Mesenchymal stem cell (in vitro differentiated cells and primary cell): ENCODE data around the gene NHSL1.

ENCODE experiments used
- DNase-seq: peaks from one replicate; pipeline ENCODE4 v3.0.0-alpha.2; 2013
- H2AFZ ChIP-seq: one replicate; pipeline ENCODE4 v1.6.1; 2013; ENCODE audit warnings: low read depth, mild to moderate bottlenecking, control low read depth, inconsistent platforms, low read length, moderate library complexity
- H2AK5ac ChIP-seq: 2 replicates; pipeline ENCODE4 v1.6.1; 2013; ENCODE audit warnings: low read length, moderate library complexity, mild to moderate bottlenecking, inconsistent platforms; ENCODE audit not compliant: severe bottlenecking
- H2BK120ac ChIP-seq: one replicate; pipeline ENCODE4 v1.6.1; 2013; ENCODE audit warnings: low read depth, mild to moderate bottlenecking, inconsistent platforms, low read length, moderate library complexity
- H2BK12ac ChIP-seq, 2 experiments: one replicate each; pipeline ENCODE4 v1.6.1; 2013; ENCODE audit warnings: inconsistent platforms in 2 of 2, low read length in 2 of 2, mild to moderate bottlenecking in 2 of 2, moderate library complexity in 2 of 2, control low read depth in 1 of 2
- H2BK15ac ChIP-seq: one replicate; pipeline ENCODE4 v1.6.1; 2013; ENCODE audit warnings: mild to moderate bottlenecking, low read depth, inconsistent platforms; ENCODE audit not compliant: poor library complexity, severe bottlenecking
- H2BK5ac ChIP-seq: 2 replicates; pipeline ENCODE4 v1.6.1; 2013; ENCODE audit warnings: low read depth, mild to moderate bottlenecking, low read length, control low read depth, inconsistent platforms; ENCODE audit not compliant: poor library complexity, severe bottlenecking
- H3K14ac ChIP-seq, 2 experiments: one replicate each; pipeline ENCODE4 v1.6.1; 2013; ENCODE audit warnings: inconsistent platforms in 2 of 2, low read length in 2 of 2, control low read depth in 1 of 2, mild to moderate bottlenecking in 1 of 2, moderate library complexity in 1 of 2
- H3K18ac ChIP-seq, 2 experiments: one replicate each; pipeline ENCODE4 v1.6.1; 2013; ENCODE audit warnings: inconsistent platforms in 2 of 2, low read length in 2 of 2, control low read depth in 1 of 2, low read depth in 1 of 2, mild to moderate bottlenecking in 1 of 2
- H3K23ac ChIP-seq, 2 experiments: one replicate each; pipeline ENCODE4 v1.6.1; 2013; ENCODE audit warnings: inconsistent platforms in 2 of 2, low read length in 2 of 2, mild to moderate bottlenecking in 2 of 2, moderate library complexity in 2 of 2, control low read depth in 1 of 2
- H3K27ac ChIP-seq: 2 replicates; pipeline ENCODE4 v1.5.1; 2013; ENCODE audit warnings: mild to moderate bottlenecking, moderate library complexity, low read length, control low read depth, inconsistent platforms; ENCODE audit not compliant: poor library complexity, severe bottlenecking
- H3K27me3 ChIP-seq, 2 experiments: 2 replicates each; pipeline versions ENCODE4 v1.6.1 to v1.7.0; 2013; ENCODE audit warnings: low read length in 2 of 2, mild to moderate bottlenecking in 2 of 2, moderate library complexity in 2 of 2, control low read depth in 1 of 2, inconsistent platforms in 1 of 2; ENCODE audit not compliant: control insufficient read depth in 1 of 2, insufficient read depth in 1 of 2
- H3K36me3 ChIP-seq, 2 experiments: 2 replicates each; pipeline versions ENCODE4 v1.6.1 to v1.7.0; 2013; ENCODE audit warnings: low read length in 2 of 2, control low read depth in 1 of 2, inconsistent platforms in 1 of 2, low read depth in 1 of 2, mild to moderate bottlenecking in 1 of 2; ENCODE audit not compliant: insufficient read depth in 2 of 2, control insufficient read depth in 1 of 2
- H3K4ac ChIP-seq, 2 experiments: one replicate each; pipeline ENCODE4 v1.6.1; 2013; ENCODE audit warnings: inconsistent platforms in 2 of 2, low read length in 2 of 2, mild to moderate bottlenecking in 2 of 2, moderate library complexity in 2 of 2, control low read depth in 1 of 2, low read depth in 1 of 2
- H3K4me1 ChIP-seq: 2 replicates; pipeline ENCODE4 v1.6.1; 2013; ENCODE audit warnings: low read depth, low read length, control low read depth; ENCODE audit not compliant: control insufficient read depth, insufficient read depth
- H3K4me2 ChIP-seq: 2 replicates; pipeline ENCODE4 v1.6.1; 2013; ENCODE audit warnings: low read length, mild to moderate bottlenecking, inconsistent platforms; ENCODE audit not compliant: poor library complexity, severe bottlenecking
- H3K4me3 ChIP-seq, 2 experiments: 2 replicates each; pipeline versions ENCODE4 v1.5.1 to v1.7.0; 2013; ENCODE audit warnings: low read length in 2 of 2, mild to moderate bottlenecking in 2 of 2, control low read depth in 1 of 2, low read depth in 1 of 2; ENCODE audit not compliant: insufficient read depth in 1 of 2
- H3K79me1 ChIP-seq: replicated peaks from 2 replicates; pipeline ENCODE4 v1.6.1; 2013; ENCODE audit warnings: mild to moderate bottlenecking, control low read depth, low read length, inconsistent platforms; ENCODE audit not compliant: poor library complexity, severe bottlenecking
- H3K9ac ChIP-seq: 2 replicates; pipeline ENCODE4 v1.7.0; 2013; ENCODE audit warnings: mild to moderate bottlenecking, low read length, moderate library complexity
- H3K9me3 ChIP-seq: 2 replicates; pipeline ENCODE4 v1.7.0; 2013; ENCODE audit warnings: mild to moderate bottlenecking, low read length; ENCODE audit not compliant: control insufficient read depth
- H4K8ac ChIP-seq: one replicate; pipeline ENCODE4 v1.6.1; 2013; ENCODE audit warnings: inconsistent platforms, mild to moderate bottlenecking, low read length, moderate library complexity
- H4K91ac ChIP-seq: one replicate; pipeline ENCODE4 v1.6.1; 2013; ENCODE audit warnings: mild to moderate bottlenecking, low read length, inconsistent platforms
- WGBS: methylation state at CpG from one replicate; pipeline ENCODE4 v1.1.7; 2013; ENCODE audit warnings: mixed read lengths; 5-methylcytosine and 5-hydroxymethylcytosine counted together

The NHSL1 gene

DNA sequence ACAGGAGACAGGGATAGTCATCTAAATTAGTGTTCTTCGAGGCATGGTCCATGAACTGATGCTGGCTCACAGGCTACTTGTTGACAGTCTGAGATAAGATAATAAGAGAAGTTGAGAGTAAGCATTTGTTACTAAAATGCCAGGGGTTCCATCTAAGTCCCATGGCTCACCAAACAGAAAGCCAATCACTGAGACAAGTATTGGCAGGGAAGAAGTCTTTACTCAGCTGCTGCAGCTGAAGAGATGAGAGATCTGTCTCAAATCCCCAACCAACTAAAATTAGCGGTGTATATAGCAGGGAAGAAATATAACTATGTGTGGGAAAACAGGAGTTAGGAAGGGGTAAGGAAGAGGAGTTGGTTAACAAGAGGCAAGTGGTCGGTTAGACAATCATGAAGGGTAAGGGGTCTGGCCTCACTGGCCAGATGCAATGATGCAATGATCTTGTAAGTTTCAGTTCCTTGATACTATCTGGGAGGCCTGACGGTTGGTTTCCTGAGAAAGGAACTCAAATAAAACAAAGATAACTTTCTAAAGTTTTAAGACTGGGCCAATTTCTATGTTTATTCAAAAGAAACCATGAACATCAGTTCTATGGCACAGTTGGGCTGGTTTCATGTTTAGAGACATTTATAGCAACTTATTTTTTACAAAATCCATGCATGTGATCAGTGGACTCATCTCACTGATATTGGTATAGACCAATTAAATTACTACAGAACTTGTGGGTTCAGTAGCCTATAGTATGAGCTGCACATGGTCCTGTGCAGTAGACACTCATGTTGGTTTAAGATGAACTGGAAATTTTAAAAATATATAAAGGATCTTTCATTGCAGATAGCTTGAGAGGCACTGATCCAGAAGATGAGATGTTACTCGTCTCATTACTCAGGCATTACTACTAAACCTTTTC is 105.2 kb downstream of the NHSL1 start:
- no peak overlapping the region for H3K14ac ChIP-seq
- no peak overlapping the region for H3K23ac ChIP-seq
- no peak for DNase-seq
- H3K9ac ChIP-seq = no peak overlapping the region
- no peak overlapping the region for H2BK12ac ChIP-seq
- H3K4me2 ChIP-seq = no peak overlapping the region
- H3K9me3 ChIP-seq = no peaks in the 10 kb centered on the region
- no peak overlapping the region for H2AK5ac ChIP-seq
- no peak overlapping the region for H2BK5ac ChIP-seq
- WGBS = 82% methylated on average over 3 of the region's 5 CpGs
- H3K4ac ChIP-seq = no peak overlapping the region
- H3K27me3 ChIP-seq = no peaks in the 10 kb centered on the region
- no peaks in the 10 kb centered on the region for H3K36me3 ChIP-seq
- H3K18ac ChIP-seq = no peak overlapping the region
- no peak overlapping the region for H4K91ac ChIP-seq
- H3K4me3 ChIP-seq = no peak overlapping the region
- H2BK120ac ChIP-seq = no peak overlapping the region
- no peak overlapping the region for H4K8ac ChIP-seq
- no peak overlapping the region for H2BK15ac ChIP-seq
- no peak overlapping the region for H3K27ac ChIP-seq
- H3K79me1 ChIP-seq = no peaks in the 10 kb centered on the region
- no peaks in the 10 kb centered on the region for H3K4me1 ChIP-seq
- H2AFZ ChIP-seq = no peak overlapping the region

GRCh38 chr6:138389551-138389950 is 109.7 kb downstream of the NHSL1 start:
- H3K4ac ChIP-seq = no peak overlapping the region
- H3K18ac ChIP-seq = no peak overlapping the region
- WGBS = 88% methylated on average over 5 of the region's 5 CpGs
- H3K4me3 ChIP-seq = no peak overlapping the region
- H3K14ac ChIP-seq = no peak overlapping the region
- no peak overlapping the region for H2BK120ac ChIP-seq
- no peaks in the 10 kb centered on the region for H3K79me1 ChIP-seq
- H3K4me1 ChIP-seq = no peaks in the 10 kb centered on the region
- no peak overlapping the region for H4K8ac ChIP-seq
- no peak overlapping the region for H4K91ac ChIP-seq
- no peaks in the 10 kb centered on the region for H3K27me3 ChIP-seq
- H3K36me3 ChIP-seq = no peaks in the 10 kb centered on the region
- no peak overlapping the region for H2BK5ac ChIP-seq
- no peak overlapping the region for H3K4me2 ChIP-seq
- H3K9me3 ChIP-seq = no peaks in the 10 kb centered on the region
- H3K27ac ChIP-seq = no peak overlapping the region
- no peak overlapping the region for H2AFZ ChIP-seq
- H3K23ac ChIP-seq = no peak overlapping the region
- H2BK15ac ChIP-seq = no peak overlapping the region
- no peak overlapping the region for H2AK5ac ChIP-seq
- H3K9ac ChIP-seq = no peak overlapping the region
- no peak overlapping the region for H2BK12ac ChIP-seq
- DNase-seq = no peak

DNA sequence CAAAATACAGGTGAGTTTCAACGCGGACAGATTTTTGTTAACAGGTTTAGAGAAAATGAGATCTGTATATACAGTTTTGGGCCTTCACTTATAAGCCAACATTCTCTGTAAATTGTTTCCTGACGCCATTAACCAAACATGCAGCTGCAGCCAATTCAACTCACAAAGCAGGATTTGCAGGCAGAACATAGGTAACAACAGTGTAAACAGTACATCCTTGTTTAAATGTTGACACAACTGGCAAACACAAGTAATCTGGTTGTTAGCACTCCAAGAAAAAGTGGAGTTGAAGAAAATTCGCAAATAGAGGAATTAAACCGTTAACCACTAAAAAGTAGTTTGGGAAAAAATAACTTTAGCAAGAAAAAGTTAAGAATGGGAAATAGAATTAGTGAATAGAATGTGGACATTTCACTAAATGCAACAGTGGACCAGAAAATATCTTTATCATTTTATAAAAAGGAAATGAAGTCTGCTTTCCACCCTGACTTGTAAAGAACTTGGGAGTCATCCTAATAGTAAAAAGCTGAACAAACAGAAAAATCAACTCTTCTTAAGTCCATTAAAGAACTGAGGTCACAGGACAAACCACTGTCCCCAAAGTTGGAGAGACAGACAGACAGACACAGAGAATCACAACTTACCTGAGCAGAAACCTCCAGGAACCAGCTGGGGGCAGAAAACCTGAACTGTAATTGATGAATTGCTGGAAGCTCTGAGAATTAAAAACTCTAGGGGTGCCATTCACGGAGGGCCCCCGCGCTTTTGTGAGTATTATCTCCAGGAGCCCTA is 111.5 kb downstream of the NHSL1 start:
- Histone ChIP-seq H3K4me1 (no peaks in the 10 kb centered on the region), H2BK15ac (no peak overlapping the region), H3K14ac (no peak overlapping the region), H3K4ac (no peak overlapping the region), H2BK120ac (no peak overlapping the region), H3K4me3 (no peak overlapping the region), H3K23ac (no peak overlapping the region), H3K18ac (no peak overlapping the region), H3K36me3 (no peaks in the 10 kb centered on the region), H3K9me3 (no peaks in the 10 kb centered on the region), H3K79me1 (no peaks in the 10 kb centered on the region), H3K27me3 (no peaks in the 10 kb centered on the region), H4K8ac (no peak overlapping the region), H3K27ac (no peak overlapping the region), H2AFZ (no peak overlapping the region), H3K4me2 (no peak overlapping the region), H2BK5ac (no peak overlapping the region), H2BK12ac (no peak overlapping the region), H4K91ac (no peak overlapping the region), H2AK5ac (no peak overlapping the region), H3K9ac (no peak overlapping the region)
- DNase-seq = no peak
- 85% methylated on average over 5 of the region's 8 CpGs for WGBS

GRCh38 chr6:138386897-138387296 is 112.4 kb downstream of the NHSL1 start:
- no peak overlapping the region for H3K4me2 ChIP-seq
- no peak overlapping the region for H2BK5ac ChIP-seq
- H3K14ac ChIP-seq = no peak overlapping the region
- no peak overlapping the region for H2BK12ac ChIP-seq
- no peak overlapping the region for H3K23ac ChIP-seq
- H2AFZ ChIP-seq = no peak overlapping the region
- no peak overlapping the region for H3K27ac ChIP-seq
- H3K36me3 ChIP-seq = no peaks in the 10 kb centered on the region
- no peak overlapping the region for H3K9ac ChIP-seq
- no peak for DNase-seq
- H3K9me3 ChIP-seq = no peaks in the 10 kb centered on the region
- no peaks in the 10 kb centered on the region for H3K27me3 ChIP-seq
- H2AK5ac ChIP-seq = no peak overlapping the region
- no peaks in the 10 kb centered on the region for H3K79me1 ChIP-seq
- H3K4me3 ChIP-seq = no peak overlapping the region
- H2BK120ac ChIP-seq = no peak overlapping the region
- H4K8ac ChIP-seq = no peak overlapping the region
- H3K4ac ChIP-seq = no peak overlapping the region
- H3K18ac ChIP-seq = no peak overlapping the region
- 95% methylated on average over 3 of the region's 3 CpGs for WGBS
- H2BK15ac ChIP-seq = no peak overlapping the region
- H4K91ac ChIP-seq = no peak overlapping the region
- peaks cover 2% of the 10 kb centered on the region for H3K4me1 ChIP-seq
